Measurements from ENCODE around the gene HMG20A. TPM values are rescaled to one million over a fixed set of nuclear protein-coding genes. Genes with fewer than 3 reads are reported as not detected.

HMG20A gene
- total and polyA plus RNA-seq, 7 donors = 9.7 to 38.3 (median 29.3) TPM

DNA sequence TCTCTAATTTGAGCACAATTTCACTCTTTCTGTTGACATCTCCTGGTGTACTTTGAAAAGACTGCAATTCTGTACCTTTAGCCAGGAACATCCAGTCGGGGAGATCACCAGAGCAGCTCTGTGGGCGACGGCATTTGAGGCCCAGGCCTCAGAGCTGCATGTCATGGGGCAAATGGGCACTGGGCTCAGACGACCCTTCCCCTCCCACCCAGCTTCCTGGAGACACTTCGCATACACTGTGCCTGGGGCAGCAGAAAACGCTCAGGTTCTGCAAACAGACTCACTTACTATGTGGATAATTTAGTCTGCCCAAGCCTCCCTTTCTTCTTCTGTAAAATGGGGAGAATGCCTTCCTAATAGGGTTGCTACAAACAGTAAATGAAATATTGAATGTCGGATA is 96.9 kb downstream of the HMG20A start:
- TF ChIP-seq, protein P1, sequence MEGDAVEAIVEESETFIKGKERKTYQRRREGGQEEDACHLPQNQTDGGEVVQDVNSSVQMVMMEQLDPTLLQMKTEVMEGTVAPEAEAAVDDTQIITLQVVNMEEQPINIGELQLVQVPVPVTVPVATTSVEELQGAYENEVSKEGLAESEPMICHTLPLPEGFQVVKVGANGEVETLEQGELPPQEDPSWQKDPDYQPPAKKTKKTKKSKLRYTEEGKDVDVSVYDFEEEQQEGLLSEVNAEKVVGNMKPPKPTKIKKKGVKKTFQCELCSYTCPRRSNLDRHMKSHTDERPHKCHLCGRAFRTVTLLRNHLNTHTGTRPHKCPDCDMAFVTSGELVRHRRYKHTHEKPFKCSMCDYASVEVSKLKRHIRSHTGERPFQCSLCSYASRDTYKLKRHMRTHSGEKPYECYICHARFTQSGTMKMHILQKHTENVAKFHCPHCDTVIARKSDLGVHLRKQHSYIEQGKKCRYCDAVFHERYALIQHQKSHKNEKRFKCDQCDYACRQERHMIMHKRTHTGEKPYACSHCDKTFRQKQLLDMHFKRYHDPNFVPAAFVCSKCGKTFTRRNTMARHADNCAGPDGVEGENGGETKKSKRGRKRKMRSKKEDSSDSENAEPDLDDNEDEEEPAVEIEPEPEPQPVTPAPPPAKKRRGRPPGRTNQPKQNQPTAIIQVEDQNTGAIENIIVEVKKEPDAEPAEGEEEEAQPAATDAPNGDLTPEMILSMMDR (IDR thresholded peaks at IDR 0.05) = no peak

DNA sequence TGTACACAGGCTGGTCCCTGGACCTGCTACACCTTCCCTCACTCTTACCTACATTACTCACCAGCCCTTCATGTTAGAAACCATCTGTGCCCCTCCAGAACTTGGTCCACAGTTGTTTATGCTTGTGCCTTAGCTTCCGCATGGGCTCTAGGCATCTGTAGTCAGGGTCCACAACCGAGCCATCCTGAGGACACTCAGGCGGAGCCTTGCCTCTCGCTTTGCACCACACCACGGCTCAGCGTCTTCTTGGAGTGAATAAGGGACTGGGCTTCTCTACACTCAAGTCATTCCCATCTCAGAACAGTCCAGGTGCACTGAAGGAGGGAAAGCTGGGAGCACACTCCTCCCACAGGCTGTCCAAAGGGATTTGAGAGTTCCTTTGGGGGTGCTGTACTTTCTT is 97.8 kb downstream of the HMG20A start:
- Histone ChIP-seq H3K27me3 (ENCODE audit: insufficient read depth in 3 of 3, low read length in 2 of 3) (no peaks in the 10 kb centered on the region), H3K36me3 (ENCODE audit: insufficient read depth in 1 of 2, low read depth in 1 of 2) (no peaks in the 10 kb centered on the region), H3K4me3 (no peak overlapping the region), H3K4me1 (no peaks in the 10 kb centered on the region), H3K9me3 (no peaks in the 10 kb centered on the region), H3K27ac (no peak overlapping the region)
- ATAC-seq = no peak
- TF ChIP-seq, protein P1 (IDR thresholded peaks at IDR 0.05) = no peak
- DNase-seq = peak in 1 of 2 donors; percentile 2
- WGBS, 3 donors = 86 to 98% (median 98%) methylated on average over 6 of the region's 6 CpGs
- intact Hi-C loops (cut with DNase I) = no loop called here

More for the DNA sequence above, 96.9 kb downstream of the HMG20A start:
- WGBS, 3 donors = 84 to 90% (median 87%) methylated on average over 7 of the region's 7 CpGs
- Histone ChIP-seq H3K9me3 (no peaks in the 10 kb centered on the region), H3K36me3 (ENCODE audit: insufficient read depth in 1 of 2, low read depth in 1 of 2) (no peaks in the 10 kb centered on the region), H3K4me1 (peaks cover 5% of the 10 kb centered on the region), H3K4me3 (no peak overlapping the region), H3K27ac (no peak overlapping the region), H3K27me3 (ENCODE audit: insufficient read depth in 3 of 3, low read length in 2 of 3) (no peaks in the 10 kb centered on the region)
- no peak for ATAC-seq
- intact Hi-C loops (cut with DNase I) = no loop called here
- peak in 1 of 2 donors; percentile 1 for DNase-seq

DNA sequence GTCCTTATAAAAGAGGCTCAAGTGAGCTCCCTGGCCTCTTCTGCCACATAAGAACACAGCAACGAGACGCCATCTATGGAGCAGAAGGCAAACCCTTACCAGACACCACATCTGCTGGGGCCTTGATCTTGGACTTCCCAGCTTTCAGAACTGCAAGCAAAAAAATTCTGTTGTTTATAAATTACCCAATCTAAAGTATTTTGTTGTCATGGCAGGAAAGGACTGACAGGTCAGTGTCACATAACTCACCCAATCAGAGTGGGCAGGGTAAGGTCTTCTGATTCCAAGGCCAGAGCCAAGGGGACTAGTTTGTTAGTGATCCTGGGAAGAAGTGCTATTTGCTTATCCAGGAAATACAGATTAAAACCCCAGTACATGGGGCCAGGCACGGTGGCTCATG is 98.9 kb downstream of the HMG20A start:
- TF ChIP-seq, protein P1 (IDR thresholded peaks at IDR 0.05) = no peak
- intact Hi-C loops (cut with DNase I) = no loop called here
- Histone ChIP-seq H3K4me1 (no peaks in the 10 kb centered on the region), H3K36me3 (ENCODE audit: insufficient read depth in 1 of 2, low read depth in 1 of 2) (no peaks in the 10 kb centered on the region), H3K4me3 (no peak overlapping the region), H3K27ac (no peak overlapping the region), H3K27me3 (ENCODE audit: insufficient read depth in 3 of 3, low read length in 2 of 3) (no peaks in the 10 kb centered on the region), H3K9me3 (no peaks in the 10 kb centered on the region)
- DNase-seq = peak in 1 of 2 donors; percentile 7
- ATAC-seq = no peak
- 82 to 89% (median 82%) methylated on average over 3 of the region's 3 CpGs for WGBS, 3 donors

DNA sequence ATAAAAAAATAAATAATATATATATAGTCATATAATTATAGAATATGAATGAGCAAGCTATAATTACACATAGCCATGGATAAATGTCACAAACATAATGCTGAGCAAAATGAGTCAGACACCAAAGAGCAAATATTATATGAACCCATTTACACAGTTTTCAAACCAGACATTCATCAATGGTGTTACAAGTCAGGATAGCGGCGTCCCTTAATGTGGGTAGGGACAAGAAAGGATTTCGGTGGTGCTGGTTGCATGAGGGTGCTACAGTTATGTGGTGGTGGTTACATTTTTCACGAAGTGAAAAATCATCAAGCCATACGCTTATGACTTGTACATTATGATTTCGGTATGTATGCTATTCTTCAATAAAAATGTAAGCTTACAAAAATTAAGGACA is 100.5 kb downstream of the HMG20A start:
- no peak for ATAC-seq
- 92 to 97% (median 93%) methylated on average over 6 of the region's 6 CpGs for WGBS, 3 donors
- intact Hi-C loops (cut with DNase I) = no loop called here

More for the DNA sequence above, 100.5 kb downstream of the HMG20A start:
- DNase-seq = no peak
- no peaks in the 10 kb centered on the region for H3K4me1 ChIP-seq
- H3K9me3 ChIP-seq = no peaks in the 10 kb centered on the region
- no peaks in the 10 kb centered on the region for H3K36me3 ChIP-seq (ENCODE audit: insufficient read depth in 1 of 2, low read depth in 1 of 2)
- no peak overlapping the region for H3K27ac ChIP-seq
- H3K27me3 ChIP-seq (ENCODE audit: insufficient read depth in 3 of 3, low read length in 2 of 3) = no peaks in the 10 kb centered on the region
- H3K4me3 ChIP-seq = no peak overlapping the region
- TF ChIP-seq, protein P1 (IDR thresholded peaks at IDR 0.05) = no peak

All from psoas muscle (tissue), 8 donors.